Measurements from ENCODE around the gene ALG3. TPM values are rescaled to one million over a fixed set of nuclear protein-coding genes. Genes with fewer than 3 reads are reported as not detected.
A peak's percentile ranks its signal among the peaks of the same experiment; 100 is the strongest.

ALG3 gene
- total RNA-seq, 1 experiment from 2014 or later: 33.2 TPM

DNA sequence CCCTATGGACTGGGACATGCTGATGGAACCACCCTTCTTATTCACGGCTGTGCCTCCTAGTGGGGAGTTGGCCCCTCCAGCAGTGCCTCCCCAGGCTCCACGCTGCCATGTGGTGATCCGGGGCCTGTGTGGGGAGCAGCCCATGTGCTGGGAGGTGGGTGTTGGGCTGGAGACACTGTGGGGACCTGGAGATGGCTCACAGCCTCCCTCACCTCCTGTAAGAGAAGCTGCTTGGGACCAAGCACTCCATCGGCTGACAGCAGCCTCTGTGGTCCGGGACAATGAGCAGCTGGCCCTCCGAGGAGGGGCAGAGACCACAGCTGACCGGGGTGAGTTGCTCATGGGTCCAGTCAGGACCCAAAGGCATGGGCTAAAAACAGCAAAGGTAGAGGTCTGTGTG is 9.1 kb downstream of the ALG3 start:
- in situ Hi-C loops (cut with HindIII; ENCODE audit: low pct_unique_long_range_greater_than_20kb, low sequenced_read_pairs): no loop called here
- no peak for DNase-seq (ENCODE audit: low read depth)

DNA sequence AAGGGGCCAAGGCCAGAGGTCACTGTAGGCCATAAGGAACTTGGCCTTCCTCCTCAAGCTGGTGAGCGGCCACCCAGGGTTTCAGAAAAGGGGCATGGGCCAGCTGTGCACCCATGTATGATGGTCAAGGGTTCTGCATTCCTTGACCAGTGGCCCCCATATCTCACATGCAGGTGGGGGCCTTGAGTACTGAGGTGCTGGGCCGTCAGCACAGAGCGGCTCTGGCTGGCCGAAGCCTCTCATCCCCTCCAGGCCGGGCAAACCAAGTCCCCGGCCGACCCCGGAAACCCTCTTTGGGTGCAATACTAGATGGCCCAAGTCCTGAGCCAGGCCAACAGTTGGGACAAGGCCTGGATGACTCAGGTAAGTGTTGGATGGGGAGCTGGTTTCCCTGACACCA is 9.5 kb downstream of the ALG3 start:
- in situ Hi-C loops (cut with HindIII; ENCODE audit: low pct_unique_long_range_greater_than_20kb, low sequenced_read_pairs): no loop called here
- no peak for DNase-seq (ENCODE audit: low read depth)

DNA sequence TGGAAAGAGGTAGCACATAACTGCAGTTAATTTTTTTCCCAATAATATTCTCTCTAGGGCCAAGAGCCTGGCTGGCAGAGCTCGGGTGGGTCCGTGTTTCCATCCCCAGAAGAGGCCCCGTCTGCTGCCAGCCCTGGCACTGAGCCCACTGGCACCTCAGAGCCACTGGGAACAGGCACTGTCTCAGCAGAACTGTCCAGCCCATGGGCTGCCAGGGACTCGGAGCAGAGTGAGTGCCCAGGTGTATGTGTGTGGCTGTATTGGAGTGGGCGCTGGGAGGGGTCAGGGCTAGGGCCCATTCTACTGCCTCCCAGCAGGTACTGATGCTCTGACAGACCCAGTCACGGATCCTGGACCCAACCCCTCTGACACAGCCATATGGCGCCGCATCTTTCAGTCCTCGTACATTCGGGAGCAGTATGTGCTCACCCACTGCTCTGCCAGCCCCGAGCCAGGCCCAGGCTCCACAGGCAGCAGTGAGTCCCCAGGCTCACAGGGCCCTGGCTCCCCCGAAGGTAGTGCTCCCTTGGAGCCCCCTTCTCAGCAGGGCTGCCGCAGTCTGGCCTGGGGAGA is 10.4 kb downstream of the ALG3 start:
- DNase-seq (ENCODE audit: low read depth): no peak
- in situ Hi-C loops (cut with HindIII; ENCODE audit: low pct_unique_long_range_greater_than_20kb, low sequenced_read_pairs): no loop called here

DNA sequence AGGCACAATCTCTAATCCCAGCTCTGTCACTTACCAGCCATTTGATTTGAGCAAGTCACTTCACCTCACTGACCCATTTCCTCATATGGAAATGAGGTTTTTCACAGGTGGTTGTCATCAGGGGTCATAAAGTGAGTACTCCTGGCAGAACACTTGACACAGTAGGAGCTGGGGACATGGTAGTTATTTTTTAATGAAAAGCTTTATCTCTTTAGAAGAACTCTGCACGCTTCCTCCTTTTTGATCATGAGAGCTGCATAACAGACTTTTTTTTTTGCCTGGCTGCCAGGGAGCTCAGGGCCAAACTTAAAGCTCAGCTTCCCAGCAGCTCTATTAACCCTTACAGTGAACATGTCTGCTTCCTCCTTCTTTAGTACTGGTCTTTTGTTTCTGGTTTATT is 11.0 kb downstream of the ALG3 start:
- in situ Hi-C loops (cut with HindIII; ENCODE audit: low pct_unique_long_range_greater_than_20kb, low sequenced_read_pairs): no loop called here
- DNase-seq (ENCODE audit: low read depth): no peak

DNA sequence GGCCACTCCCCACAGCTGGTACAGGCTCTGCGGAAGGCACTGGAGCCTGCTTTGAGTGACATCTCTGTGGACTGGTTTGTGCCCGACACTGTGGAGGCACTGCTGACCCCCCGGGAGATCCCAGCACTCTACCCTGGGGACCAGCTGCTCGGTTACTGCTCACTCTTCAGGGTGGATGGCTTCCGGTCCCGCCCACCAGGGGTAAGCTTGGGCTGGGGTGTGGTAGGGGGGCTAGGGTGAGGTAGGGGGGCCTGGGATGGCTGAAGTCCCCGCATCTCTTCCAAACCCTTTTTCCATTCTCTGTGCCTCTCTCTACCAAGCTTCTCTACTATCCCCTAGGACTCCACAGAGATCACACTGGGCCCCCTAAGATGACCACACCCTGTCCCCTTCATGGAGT is 11.6 kb downstream of the ALG3 start:
- in situ Hi-C loops (cut with HindIII; ENCODE audit: low pct_unique_long_range_greater_than_20kb, low sequenced_read_pairs): no loop called here
- DNase-seq (ENCODE audit: low read depth): no peak

DNA sequence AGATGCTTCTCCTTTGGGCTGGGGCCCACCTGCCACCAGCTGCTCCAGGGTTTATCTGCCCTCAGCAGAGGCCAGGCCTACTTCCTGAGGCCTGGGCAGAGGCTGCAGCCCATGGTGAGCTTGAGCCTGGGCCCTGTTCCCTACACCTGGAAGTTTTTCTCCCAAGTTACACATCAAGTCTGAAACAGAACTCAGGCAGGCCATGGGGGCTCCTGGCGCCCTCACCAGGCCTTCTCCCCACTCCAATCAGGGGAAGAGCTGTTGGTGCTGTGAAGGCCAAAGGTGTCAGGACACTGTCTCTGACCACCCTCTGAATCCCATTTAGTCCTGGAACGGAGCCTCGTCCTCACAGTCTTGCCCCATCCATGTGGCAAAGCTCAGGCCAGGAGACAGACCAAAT is 12.1 kb downstream of the ALG3 start:
- in situ Hi-C loops (cut with HindIII; ENCODE audit: low pct_unique_long_range_greater_than_20kb, low sequenced_read_pairs): no loop called here
- DNase-seq (ENCODE audit: low read depth): no peak

DNA sequence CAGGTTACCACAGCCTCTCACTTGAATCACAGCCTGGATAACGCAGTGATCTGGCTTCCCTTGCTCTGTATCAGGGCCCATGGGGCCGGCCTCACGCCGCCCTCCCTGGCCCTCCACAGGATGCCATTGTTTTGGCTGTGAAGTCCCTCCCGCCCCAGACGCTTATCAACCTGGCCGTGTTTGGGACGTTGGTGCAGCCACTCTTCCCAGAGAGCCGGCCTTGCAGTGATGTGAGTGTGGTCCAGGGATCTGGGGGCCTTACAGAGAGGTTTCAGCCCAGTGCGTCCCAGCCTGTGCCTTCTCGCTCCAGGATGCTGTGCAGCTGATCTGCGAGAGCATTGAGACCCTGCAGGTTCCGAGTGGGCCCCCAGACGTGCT is 12.7 kb downstream of the ALG3 start:
- in situ Hi-C loops (cut with HindIII; ENCODE audit: low pct_unique_long_range_greater_than_20kb, low sequenced_read_pairs): no loop called here
- DNase-seq (ENCODE audit: low read depth): no peak

DNA sequence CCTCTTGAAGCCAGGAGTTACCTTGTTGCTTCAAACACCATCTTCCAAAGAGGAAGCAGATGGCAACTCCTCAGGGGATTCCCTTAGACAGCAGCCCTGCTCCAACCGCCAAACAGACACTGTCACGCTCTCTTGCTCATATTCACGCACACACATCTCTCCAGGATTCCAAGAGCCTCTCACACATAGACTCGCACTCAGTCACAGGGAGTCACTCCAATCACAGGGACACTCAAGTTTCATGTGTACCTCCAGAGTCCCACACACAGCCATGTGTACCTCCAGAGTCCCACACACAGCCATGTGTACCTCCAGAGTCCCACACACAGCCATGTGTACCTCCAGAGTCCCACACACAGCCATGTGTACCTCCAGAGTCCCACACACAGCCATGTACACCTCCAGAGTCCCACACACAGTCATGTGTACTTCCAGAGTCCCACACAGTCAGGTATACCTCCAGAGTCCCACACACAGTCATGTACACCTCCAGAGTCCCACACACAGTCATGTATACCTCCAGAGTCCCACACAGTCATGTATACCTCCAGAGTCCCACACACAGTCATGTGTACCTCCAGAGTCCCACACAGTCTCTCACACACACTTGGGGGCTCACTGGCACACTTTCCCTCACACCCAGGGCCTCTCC is 13.3 kb downstream of the ALG3 start:
- DNase-seq (ENCODE audit: low read depth): peak; percentile 27
- in situ Hi-C loops (cut with HindIII; ENCODE audit: low pct_unique_long_range_greater_than_20kb, low sequenced_read_pairs): no loop called here

DNA sequence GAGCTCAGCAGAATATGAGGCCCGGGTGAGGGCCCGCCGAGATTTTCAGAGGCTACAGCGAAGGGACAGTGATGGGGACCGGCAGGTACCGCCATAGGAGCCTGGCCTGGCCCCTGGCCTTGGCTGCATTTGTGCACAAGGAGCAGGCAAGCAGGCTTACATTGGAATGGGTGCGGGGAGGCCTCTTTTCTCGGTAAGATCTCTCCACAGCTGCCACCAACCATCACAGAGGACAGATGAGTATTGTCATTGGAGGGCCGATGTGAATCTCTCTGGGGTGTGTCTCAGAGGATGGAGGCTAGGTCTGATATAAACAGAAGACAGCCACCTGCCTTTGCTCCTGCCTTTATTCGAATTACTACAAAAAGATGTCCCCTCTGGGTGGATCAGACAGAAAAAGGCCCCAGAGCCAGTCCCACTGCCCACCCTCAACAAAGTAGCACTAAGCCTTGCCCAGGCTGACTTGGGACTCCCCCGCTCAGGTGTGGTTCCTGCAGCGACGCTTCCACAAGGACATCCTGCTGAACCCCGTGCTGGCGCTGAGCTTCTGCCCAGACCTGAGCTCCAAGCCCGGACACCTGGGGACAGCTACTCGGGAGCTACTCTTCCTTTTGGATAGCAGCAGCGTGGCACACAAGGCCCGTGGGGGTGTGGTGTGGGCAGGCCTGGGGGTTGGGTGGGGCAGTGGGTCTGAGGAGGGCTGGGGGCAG is 13.9 kb downstream of the ALG3 start:
- no peak for DNase-seq (ENCODE audit: low read depth)
- in situ Hi-C loops (cut with HindIII; ENCODE audit: low pct_unique_long_range_greater_than_20kb, low sequenced_read_pairs): no loop called here

DNA sequence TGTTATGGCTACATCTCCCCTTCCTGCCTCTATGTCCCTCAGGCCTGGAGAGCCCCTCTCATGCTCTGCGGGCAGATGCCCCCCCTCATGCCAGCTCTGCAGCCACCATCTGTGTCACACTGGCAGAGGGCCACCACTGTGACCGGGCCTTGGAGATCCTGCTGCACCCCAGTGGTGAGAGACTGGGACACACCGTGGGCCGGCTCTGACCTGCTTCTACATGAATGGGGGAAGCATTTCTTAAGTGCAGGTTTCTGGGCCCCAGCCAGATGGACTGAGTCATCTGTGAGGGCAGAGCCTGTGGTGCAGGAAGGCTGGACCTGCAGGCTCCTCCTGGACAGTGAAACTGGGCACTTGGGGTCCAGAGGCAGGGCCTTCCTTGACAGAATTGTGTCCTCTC is 14.5 kb downstream of the ALG3 start:
- in situ Hi-C loops (cut with HindIII; ENCODE audit: low pct_unique_long_range_greater_than_20kb, low sequenced_read_pairs): no loop called here
- peak; percentile 83 for DNase-seq (ENCODE audit: low read depth)

DNA sequence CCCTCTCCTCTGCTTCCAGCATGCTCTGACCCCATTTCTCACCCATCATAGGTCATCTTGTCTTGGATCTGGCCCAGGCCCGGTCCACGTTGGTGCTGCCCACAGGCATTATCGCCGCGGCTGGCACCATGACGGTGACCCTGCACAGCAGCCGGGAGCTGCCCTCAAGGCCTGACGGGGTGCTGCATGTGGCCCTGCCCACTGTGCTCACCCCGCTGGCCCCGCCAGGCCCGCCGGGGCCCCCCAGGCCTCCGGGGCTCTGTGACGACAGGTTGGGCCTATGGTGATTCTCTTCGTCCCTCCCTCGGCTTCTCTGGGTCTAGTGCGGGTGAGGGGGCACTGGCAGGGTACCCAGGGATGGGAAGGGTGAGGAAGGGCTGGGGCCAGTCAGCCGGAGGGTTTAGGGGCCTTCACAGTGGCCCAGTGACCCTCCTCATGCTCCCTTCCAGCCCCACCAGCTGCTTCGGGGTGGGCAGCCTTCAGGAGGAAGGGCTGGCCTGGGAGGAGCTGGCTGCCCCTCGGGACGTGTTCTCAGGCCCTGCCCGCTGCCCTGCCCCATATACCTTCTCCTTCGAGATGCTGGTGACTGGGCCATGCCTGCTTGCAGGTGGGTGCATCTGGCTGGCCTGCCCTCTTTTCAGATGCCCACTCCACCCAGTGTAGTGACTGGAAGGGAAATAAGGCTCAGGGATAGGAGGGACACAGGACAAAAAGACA is 15.5 kb downstream of the ALG3 start:
- no peak for DNase-seq (ENCODE audit: low read depth)
- in situ Hi-C loops (cut with HindIII; ENCODE audit: low pct_unique_long_range_greater_than_20kb, low sequenced_read_pairs): no loop called here

DNA sequence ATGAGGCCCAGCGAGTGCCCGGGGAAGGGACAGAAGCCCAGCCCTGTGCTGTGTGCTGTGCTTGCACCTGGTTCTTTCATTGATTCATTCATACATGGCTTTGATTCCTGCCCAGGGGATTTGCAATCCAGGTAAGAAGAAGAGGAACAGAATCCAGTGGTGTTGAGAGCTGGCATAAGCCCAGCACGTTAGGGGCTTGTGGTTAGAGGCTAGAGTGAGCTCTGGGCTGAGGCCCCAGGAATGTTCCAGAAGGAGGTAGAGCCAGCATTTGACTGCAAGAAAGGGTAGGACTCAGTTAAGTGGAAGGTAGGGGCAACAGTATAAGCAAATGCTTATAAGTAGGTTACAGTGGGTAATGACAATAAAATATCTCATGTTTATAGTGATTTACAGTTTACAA is 17.1 kb downstream of the ALG3 start:
- no peak for DNase-seq (ENCODE audit: low read depth)
- in situ Hi-C loops (cut with HindIII; ENCODE audit: low pct_unique_long_range_greater_than_20kb, low sequenced_read_pairs): no loop called here

DNA sequence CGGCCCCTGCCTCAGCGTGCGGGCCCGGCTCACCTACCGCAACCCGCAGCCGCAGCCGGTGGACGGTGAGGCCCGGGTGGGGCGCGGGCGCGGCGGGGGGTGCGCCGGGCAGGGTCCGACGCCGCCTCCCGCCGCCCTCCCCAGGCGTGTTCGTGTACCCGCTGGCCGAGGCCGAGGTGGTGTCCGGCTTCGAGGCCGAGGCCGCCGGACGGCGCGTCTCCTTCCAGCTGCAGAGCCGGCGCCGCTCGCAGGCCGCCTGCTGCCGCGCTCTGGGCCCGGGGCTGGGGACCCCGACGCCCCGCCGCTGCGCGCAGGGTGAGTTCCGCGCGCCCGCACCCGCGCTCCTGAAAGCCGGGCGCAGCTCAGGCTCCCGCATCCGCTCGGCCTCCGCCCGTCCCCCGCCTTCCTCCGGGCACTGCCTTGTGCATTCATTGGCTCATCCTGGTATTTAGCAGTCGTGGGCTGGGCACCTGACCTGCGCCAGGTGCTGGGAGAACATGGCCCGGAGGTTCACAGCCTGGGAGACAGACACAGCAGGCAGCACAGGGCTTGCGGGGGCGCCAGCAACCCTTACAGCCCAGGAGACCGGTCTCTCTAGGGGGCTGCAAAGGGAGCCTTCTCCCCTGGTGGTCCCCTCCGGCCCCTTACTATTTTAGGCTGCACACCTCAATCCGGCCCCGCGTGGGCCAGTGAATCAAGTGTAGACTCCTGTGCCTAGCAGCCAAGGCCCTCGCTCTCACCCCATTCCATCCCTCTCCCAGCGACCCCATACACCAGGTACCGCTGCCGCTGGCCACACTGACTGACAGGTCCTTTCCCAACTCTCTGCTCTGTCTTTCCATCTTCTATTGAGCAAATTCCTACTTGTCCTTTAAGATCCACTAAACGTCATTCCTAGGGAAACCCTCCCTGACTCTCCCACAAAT is 17.9 kb downstream of the ALG3 start:
- DNase-seq (ENCODE audit: low read depth): no peak
- in situ Hi-C loops (cut with HindIII; ENCODE audit: low pct_unique_long_range_greater_than_20kb, low sequenced_read_pairs): no loop called here

DNA sequence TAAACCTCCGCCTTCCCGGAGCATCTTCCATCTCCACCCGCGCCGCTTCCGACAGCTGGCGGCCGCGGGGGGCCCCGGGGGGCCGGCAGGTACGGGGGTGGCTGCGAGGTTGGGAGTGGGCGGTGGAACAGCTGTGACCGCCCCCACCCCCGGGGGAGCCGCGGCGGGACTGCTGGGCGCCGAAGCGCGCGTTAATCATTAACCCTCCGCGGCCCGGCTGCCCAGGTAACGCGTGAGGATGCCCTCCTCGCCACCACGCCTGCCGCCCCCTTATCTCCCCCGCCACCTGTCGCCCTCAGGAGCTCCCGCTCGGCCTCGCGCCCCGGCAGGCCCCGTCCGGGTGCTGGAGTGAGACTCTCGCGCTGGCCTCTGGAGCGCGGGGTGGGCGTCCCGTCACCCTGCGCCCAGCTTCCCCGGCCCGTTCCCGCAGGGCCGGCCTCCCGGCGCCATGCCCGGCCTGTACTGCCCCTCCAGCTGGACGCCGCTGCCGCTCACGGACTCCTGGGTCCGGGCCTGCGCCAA is 18.6 kb downstream of the ALG3 start:
- no peak for DNase-seq (ENCODE audit: low read depth)
- in situ Hi-C loops (cut with HindIII; ENCODE audit: low pct_unique_long_range_greater_than_20kb, low sequenced_read_pairs): no loop called here

DNA sequence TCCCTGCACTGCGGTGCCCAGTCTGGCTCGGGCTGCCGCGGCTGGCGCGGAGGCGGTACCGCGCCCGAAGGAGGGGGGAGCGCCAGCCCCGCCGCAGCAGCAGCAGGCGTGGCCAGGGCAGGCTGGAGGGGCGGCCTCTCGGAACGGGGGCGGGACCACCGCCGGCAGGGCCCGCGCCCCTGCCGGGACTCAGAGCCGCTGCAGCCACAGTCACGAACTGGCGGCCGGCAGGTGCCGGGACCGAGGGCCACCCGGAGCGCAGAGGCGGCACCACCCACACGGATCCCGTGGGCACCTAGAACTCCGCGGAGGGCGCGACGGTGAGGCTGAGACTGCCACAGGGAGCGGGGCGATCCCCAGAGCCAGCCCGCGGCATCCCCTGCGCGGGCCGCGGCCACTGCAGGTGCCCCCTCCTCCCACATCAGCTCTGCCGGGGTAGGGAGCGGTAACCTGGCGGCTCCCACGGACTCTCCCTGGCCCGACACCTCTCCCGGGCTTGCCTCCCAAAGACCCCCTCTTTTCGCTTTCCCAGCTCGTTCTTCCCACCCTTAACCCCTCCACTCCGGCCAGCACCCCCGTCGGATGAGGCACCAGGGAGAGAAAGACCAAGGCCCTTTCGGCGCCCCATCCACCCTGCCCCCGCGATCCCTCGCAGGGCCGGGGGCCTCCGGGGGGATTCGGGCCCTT is 19.2 kb downstream of the ALG3 start, which contains the start of gene VWA5B2:
Gene VWA5B2 (plus strand): TSS at position 192 of the 687 bp plus-strand sequence. CDS start 944 bp downstream, outside the sequence.
- in situ Hi-C loops (cut with HindIII; ENCODE audit: low pct_unique_long_range_greater_than_20kb, low sequenced_read_pairs): no loop called here

DNA sequence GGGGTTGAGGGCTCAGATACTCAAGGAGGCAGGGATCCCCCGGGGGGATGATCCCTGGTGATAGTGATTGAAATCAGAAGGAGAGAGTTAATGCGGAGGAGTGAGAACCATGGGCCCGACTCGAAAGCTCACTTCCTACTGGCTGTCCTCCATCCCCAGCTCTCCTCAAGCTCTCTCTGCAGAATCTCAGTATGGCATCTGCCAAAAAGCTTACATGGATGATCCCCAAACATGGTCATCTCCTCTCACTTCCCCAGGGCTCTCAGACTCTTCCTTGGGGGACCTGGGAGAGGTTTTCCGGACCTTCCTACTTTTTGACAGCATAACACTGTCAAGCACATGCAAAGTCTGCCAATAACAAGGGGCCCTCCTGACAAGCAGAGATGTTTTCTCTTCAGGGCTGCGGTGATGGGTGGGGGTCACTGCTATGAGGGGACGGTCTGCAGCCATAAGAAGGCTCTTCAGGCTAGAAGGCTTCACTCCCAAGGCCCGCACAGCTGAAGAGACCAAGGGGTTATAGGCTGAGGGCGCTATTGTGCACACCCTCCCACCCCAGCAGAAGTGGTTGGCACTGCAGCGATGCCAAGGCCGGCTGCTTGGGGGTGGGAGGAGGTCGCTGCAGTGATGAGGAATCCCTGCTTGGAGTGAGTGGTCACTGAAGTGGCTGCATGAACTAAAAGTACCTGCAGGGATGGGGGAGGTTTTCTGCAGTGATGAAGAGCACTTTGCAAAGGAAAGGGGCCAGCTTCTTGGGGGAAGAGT is 20.2 kb downstream of the ALG3 start:
- in situ Hi-C loops (cut with HindIII; ENCODE audit: low pct_unique_long_range_greater_than_20kb, low sequenced_read_pairs): no loop called here
- DNase-seq (ENCODE audit: low read depth): no peak

More for the DNA sequence above, 19.2 kb downstream of the ALG3 start, which contains the start of gene VWA5B2:
- peak; percentile 78 for DNase-seq (ENCODE audit: low read depth)

DNA sequence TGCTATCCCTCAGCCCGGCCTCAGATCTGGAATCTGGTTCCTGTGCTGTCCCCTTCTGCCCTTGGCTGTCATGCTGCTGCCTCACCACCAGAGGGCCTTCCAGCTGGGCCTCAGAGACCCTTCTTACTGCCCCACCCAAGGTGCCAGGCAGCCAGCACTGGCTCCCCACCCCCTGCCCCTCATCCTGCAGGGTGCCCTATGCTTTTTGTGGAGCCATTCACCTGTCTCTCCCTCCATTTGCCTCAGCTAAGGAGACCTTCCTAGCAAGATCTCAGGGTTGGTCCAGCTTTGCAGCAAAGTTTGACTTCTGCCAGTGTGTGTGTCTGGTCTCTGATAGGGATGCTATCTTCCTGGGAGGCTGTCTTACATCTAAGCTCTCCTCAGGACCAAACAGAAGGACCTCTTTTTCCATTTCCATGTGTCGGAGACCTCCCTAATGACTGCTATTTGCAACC is 21.3 kb downstream of the ALG3 start:
- in situ Hi-C loops (cut with HindIII; ENCODE audit: low pct_unique_long_range_greater_than_20kb, low sequenced_read_pairs): no loop called here
- no peak for DNase-seq (ENCODE audit: low read depth)

Data from Caki2 (cell line).